Rectal smooth muscle tissue (tissue), 1 donor: Measurements from ENCODE around the gene RNF4.

Experiments
- H3K27ac ChIP-seq: one replicate; pipeline ENCODE4 v1.7.0; 2013; ENCODE audit warnings: low read depth, low read length, inconsistent platforms
- H3K27me3 ChIP-seq: one replicate; pipeline ENCODE4 v1.7.0; 2013; ENCODE audit warnings: low read length; ENCODE audit not compliant: control insufficient read depth, insufficient read depth
- H3K36me3 ChIP-seq: one replicate; pipeline ENCODE4 v1.7.0; 2013; ENCODE audit warnings: low read length; ENCODE audit not compliant: control insufficient read depth, insufficient read depth
- H3K4me1 ChIP-seq: one replicate; pipeline ENCODE4 v1.7.0; 2013; ENCODE audit warnings: low read length; ENCODE audit not compliant: control insufficient read depth, insufficient read depth
- H3K4me3 ChIP-seq: one replicate; pipeline ENCODE4 v1.7.0; 2013; ENCODE audit warnings: low read length
- H3K9ac ChIP-seq: one replicate; pipeline ENCODE4 v1.7.0; 2013; ENCODE audit warnings: low read length

The RNF4 gene

GRCh38 chr4:2469192-2469984 is 482 bp downstream of the RNF4 start:
- Histone ChIP-seq H3K4me1 (peaks cover 10% of the 10 kb centered on the region), H3K4me3 (peak overlapping the region; percentile 81), H3K27ac (peak overlapping the region; percentile 85), H3K36me3 (peaks cover 6% of the 10 kb centered on the region), H3K27me3 (no peaks in the 10 kb centered on the region), H3K9ac (peak overlapping the region; percentile 94)

- Histone ChIP-seq H3K27me3 (no peaks in the 10 kb centered on the region), H3K27ac (no peak overlapping the region), H3K4me3 (peak overlapping the region; percentile 81), H3K9ac (no peak overlapping the region), H3K36me3 (peaks cover 4% of the 10 kb centered on the region), H3K4me1 (peaks cover 10% of the 10 kb centered on the region)
These were observed 1.9 kb downstream of the RNF4 start for GRCh38 chr4:2470791-2471190.

GRCh38 chr4:2472187-2472586 is 3.3 kb downstream of the RNF4 start:
- no peak overlapping the region for H3K27ac ChIP-seq
- peaks cover 10% of the 10 kb centered on the region for H3K4me1 ChIP-seq
- H3K4me3 ChIP-seq = no peak overlapping the region
- no peaks in the 10 kb centered on the region for H3K27me3 ChIP-seq
- peaks cover 4% of the 10 kb centered on the region for H3K36me3 ChIP-seq
- H3K9ac ChIP-seq = no peak overlapping the region

GRCh38 chr4:2478229-2478628 is 9.3 kb downstream of the RNF4 start:
- Histone ChIP-seq H3K27ac (no peak overlapping the region), H3K4me3 (no peak overlapping the region), H3K4me1 (peaks cover 14% of the 10 kb centered on the region), H3K36me3 (peaks cover 2% of the 10 kb centered on the region), H3K9ac (no peak overlapping the region), H3K27me3 (no peaks in the 10 kb centered on the region)

GRCh38 chr4:2480649-2481048 is 11.7 kb downstream of the RNF4 start:
- Histone ChIP-seq H3K4me1 (peaks cover 22% of the 10 kb centered on the region), H3K27me3 (no peaks in the 10 kb centered on the region), H3K9ac (no peak overlapping the region), H3K4me3 (no peak overlapping the region), H3K36me3 (peaks cover 2% of the 10 kb centered on the region), H3K27ac (no peak overlapping the region)

GRCh38 chr4:2482192-2482591 is 13.3 kb downstream of the RNF4 start:
- peak overlapping the region; percentile 62 for H3K27ac ChIP-seq
- H3K27me3 ChIP-seq = no peaks in the 10 kb centered on the region
- peaks cover 2% of the 10 kb centered on the region for H3K36me3 ChIP-seq
- H3K4me3 ChIP-seq = no peak overlapping the region
- peaks cover 22% of the 10 kb centered on the region for H3K4me1 ChIP-seq
- no peak overlapping the region for H3K9ac ChIP-seq

GRCh38 chr4:2482693-2483092 is 13.8 kb downstream of the RNF4 start:
- Histone ChIP-seq H3K27ac (peak overlapping the region; percentile 69), H3K27me3 (no peaks in the 10 kb centered on the region), H3K36me3 (peaks cover 2% of the 10 kb centered on the region), H3K4me3 (no peak overlapping the region), H3K9ac (no peak overlapping the region), H3K4me1 (peaks cover 22% of the 10 kb centered on the region)

GRCh38 chr4:2483237-2483636 is 14.3 kb downstream of the RNF4 start:
- Histone ChIP-seq H3K27ac (peak overlapping the region; percentile 69), H3K36me3 (peaks cover 2% of the 10 kb centered on the region), H3K4me3 (peak overlapping the region; percentile 17), H3K4me1 (peaks cover 22% of the 10 kb centered on the region), H3K9ac (no peak overlapping the region), H3K27me3 (no peaks in the 10 kb centered on the region)

- H3K4me3 ChIP-seq = no peak overlapping the region
- H3K9ac ChIP-seq = peak overlapping the region; percentile 34
- H3K27ac ChIP-seq = no peak overlapping the region
- H3K4me1 ChIP-seq = peaks cover 22% of the 10 kb centered on the region
- H3K36me3 ChIP-seq = peaks cover 2% of the 10 kb centered on the region
- no peaks in the 10 kb centered on the region for H3K27me3 ChIP-seq
These were observed 15.3 kb downstream of the RNF4 start for GRCh38 chr4:2484185-2484584.

- Histone ChIP-seq H3K4me3 (peak overlapping the region; percentile 30), H3K36me3 (no peaks in the 10 kb centered on the region), H3K27me3 (no peaks in the 10 kb centered on the region), H3K9ac (peak overlapping the region; percentile 34), H3K4me1 (peaks cover 22% of the 10 kb centered on the region), H3K27ac (peak overlapping the region; percentile 5)
These were observed 16.1 kb downstream of the RNF4 start for GRCh38 chr4:2484993-2485392.

- Histone ChIP-seq H3K36me3 (peaks cover 2% of the 10 kb centered on the region), H3K9ac (no peak overlapping the region), H3K4me1 (peaks cover 22% of the 10 kb centered on the region), H3K27me3 (no peaks in the 10 kb centered on the region), H3K4me3 (no peak overlapping the region), H3K27ac (no peak overlapping the region)
These were observed 17.1 kb downstream of the RNF4 start for GRCh38 chr4:2485956-2486355.

GRCh38 chr4:2486981-2487380 is 18.1 kb downstream of the RNF4 start:
- H3K9ac ChIP-seq = no peak overlapping the region
- H3K27ac ChIP-seq = no peak overlapping the region
- H3K4me1 ChIP-seq = peaks cover 20% of the 10 kb centered on the region
- H3K27me3 ChIP-seq = no peaks in the 10 kb centered on the region
- H3K4me3 ChIP-seq = no peak overlapping the region
- peaks cover 7% of the 10 kb centered on the region for H3K36me3 ChIP-seq

GRCh38 chr4:2487632-2488031 is 18.7 kb downstream of the RNF4 start:
- Histone ChIP-seq H3K4me3 (no peak overlapping the region), H3K27ac (no peak overlapping the region), H3K4me1 (peaks cover 14% of the 10 kb centered on the region), H3K36me3 (peaks cover 11% of the 10 kb centered on the region), H3K9ac (no peak overlapping the region), H3K27me3 (no peaks in the 10 kb centered on the region)
